KOPT-K1 (cell line): ENCODE measurements around the gene PRXL2A.
A peak's percentile ranks its signal among the peaks of the same experiment; 100 is the strongest.

ENCODE experiments used
- H3K27ac ChIP-seq: fragments of 200-600 bp; sonication (generic); 2 replicates; pipeline ENCODE4 v1.5.1; 2016; ENCODE audit warnings: antibody characterized with exemption, mild to moderate bottlenecking, low read depth, low read length; ENCODE audit not compliant: poor library complexity, severe bottlenecking
- H3K36me3 ChIP-seq: fragments of 200-600 bp; sonication (generic); 2 replicates; pipeline ENCODE4 v1.5.1; 2017; ENCODE audit warnings: antibody characterized with exemption, mild to moderate bottlenecking, low read length, moderate library complexity; ENCODE audit not compliant: insufficient read depth
- H3K9me3 ChIP-seq: fragments of 200-600 bp; sonication (generic); 2 replicates; pipeline ENCODE4 v1.5.1; 2017; ENCODE audit warnings: antibody characterized with exemption, low read length, mild to moderate bottlenecking; ENCODE audit not compliant: insufficient read depth, poor library complexity, severe bottlenecking

The PRXL2A gene

DNA sequence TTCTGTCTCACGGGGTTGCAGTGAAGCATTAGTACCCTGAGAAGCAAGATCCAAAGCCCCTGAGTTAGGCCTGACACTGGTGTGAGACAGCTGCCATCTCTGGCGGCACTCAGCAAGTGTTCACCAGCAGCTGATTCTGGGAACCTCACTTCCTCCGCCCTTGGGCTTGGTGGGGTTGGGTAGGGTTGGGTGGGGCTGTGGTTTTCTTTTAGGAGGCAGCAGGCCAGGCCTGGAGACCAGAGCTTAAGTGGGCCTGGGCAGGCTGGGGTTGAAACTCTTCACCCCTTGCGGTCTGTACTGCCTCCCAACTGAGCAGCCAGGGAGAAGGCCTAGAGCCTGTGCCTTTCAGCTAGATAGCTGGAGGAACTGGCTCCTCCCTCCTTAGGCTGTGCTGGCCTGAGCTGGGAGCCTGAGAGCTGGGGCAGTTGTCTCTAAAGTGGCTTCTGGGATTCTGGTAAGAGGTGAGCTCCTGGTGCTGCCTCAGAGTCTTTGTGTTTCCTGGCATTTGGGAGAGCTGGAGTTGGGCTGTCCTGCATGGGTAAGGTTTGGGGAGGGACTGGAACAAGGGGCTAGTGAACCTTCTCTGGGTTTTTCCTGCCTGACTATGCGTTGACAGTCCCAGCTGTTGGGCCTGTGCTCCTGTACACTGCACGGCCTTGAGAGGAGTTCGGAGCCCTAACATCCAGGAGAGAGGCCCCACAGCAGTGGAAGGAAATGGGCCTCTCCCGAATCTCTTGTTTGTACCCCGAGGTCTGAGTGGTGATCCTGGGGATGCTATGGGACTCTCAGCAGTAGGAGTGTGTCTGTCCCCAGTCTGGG lies 50.9 kb downstream of the PRXL2A start:
- H3K36me3 ChIP-seq: no peaks in the 10 kb centered on the region
- H3K27ac ChIP-seq: peak overlapping the region; percentile 73
- H3K9me3 ChIP-seq: no peaks in the 10 kb centered on the region

DNA sequence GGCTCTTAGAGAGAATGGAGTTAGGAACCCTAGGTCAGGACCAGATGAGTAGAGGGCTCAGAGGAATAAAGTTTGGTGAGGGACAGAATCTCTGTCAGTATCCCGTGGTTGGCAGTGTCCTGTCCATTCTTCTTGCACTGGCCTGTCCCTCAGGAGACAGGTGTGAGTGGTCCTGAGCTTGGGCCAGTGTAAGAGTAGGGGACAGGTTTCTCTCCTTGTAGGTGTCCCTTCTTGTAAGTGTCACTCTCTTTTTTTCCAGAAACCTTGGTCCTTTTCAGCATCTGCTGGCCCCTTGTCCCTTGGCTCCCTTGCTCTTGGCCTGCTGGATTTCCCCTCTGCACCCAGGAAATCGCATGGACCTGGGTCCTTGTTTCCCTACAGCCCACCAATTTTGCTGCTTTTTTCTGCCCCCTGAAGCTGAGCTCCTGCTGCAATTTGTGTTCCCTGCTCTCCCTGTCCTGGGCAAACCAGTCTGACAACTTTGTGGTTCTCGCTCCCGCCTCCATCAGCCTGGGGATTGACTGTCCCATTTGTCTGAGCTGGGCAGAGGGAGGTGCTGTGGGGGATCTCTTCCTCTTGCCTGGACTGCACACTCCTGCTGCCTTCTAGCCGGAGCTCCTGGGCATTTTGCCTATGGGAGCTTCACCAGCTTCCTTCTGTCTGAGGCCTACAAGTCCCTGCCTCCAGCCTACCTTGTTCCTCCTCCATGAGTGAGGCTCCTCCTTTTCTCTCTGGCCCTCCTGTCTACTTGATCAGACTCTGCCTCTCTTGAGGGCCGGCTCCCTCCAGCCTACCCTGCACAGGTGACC lies 52.3 kb downstream of the PRXL2A start:
- peak overlapping the region; percentile 73 for H3K27ac ChIP-seq
- H3K9me3 ChIP-seq: no peaks in the 10 kb centered on the region
- H3K36me3 ChIP-seq: no peaks in the 10 kb centered on the region

DNA sequence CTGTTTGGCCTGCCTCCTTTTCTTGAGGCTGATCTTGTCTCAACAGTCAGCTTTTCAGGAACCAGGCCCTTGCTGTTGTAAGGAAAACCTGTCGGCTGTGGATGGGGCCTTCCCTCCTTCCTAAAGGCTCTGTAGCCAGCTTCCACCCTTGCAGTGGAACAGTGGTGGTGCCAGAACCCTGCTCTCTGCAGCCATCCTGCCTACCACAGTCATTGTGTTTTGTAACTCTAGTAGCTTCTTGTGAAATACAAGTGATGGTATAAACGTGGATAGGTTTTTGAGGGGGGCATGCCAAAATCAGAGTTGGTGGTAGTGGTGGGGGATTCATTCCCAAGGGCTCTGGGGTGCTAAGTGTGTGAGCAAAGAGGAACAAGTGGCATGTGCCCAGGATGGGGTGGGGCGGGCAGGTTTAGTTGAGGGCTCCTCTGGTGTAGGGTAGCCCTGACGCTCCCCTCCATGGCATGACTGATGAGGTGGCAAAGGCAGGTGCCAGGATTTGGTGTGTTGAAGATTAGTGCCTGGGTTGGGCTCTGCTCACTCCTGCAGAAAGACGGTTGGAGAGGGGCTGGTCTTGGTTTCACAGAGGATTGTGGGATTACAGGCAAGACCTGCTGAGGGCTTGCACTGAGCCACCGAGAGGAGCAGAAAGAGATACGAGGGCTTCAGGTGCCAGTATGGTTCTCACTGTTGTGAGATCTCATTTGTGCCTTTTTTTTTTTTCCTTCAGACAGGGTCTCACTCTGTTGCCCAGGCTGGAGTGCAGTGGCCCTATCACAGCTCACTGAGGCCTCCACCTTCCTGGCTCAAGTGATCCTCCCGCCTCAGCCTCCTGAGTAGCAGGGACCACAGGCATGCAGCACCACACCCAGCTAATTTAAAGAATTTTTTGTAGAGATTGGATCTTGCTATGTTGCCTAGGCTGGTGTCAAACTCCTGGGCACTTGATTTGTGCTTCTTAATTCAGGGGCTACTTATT lies 53.1 kb downstream of the PRXL2A start:
- peak overlapping the region; percentile 73 for H3K27ac ChIP-seq

DNA sequence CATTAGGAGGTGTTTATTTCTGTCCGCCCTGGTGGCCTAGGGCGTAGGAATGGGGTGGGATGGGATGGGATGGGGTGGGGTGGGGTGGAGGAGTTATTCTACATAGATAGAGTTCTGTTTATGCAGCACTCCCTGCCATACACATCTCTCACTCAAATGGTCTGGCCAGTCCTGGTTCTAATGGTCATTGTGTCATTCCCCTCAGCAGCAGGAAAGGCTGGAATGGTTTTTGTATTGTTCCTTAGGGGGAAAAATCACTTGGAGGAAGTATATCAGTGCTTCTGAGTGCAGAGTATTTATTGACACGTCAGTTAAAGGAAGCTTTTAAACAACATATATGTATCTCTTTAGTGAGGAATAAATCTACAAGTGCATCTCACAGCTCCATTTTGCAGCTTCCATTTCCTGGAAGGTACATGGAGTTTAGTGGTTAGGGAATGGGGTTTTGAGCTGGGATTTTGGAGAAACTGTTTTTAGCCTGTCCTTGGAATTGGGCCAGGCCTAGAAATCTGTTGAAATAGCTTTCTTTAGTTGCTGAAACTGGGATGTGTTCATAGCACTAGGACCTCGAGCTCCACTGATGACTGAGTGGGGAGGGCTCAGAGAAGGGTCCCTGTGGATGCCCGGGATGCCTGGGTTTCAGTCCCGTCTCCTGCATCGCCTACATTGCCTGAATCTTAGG lies 54.1 kb downstream of the PRXL2A start:
- no peaks in the 10 kb centered on the region for H3K36me3 ChIP-seq
- H3K27ac ChIP-seq: peak overlapping the region; percentile 73
- no peaks in the 10 kb centered on the region for H3K9me3 ChIP-seq

More for the DNA sequence above, 53.1 kb downstream of the PRXL2A start:
- Histone ChIP-seq H3K36me3 (no peaks in the 10 kb centered on the region), H3K9me3 (no peaks in the 10 kb centered on the region)

DNA sequence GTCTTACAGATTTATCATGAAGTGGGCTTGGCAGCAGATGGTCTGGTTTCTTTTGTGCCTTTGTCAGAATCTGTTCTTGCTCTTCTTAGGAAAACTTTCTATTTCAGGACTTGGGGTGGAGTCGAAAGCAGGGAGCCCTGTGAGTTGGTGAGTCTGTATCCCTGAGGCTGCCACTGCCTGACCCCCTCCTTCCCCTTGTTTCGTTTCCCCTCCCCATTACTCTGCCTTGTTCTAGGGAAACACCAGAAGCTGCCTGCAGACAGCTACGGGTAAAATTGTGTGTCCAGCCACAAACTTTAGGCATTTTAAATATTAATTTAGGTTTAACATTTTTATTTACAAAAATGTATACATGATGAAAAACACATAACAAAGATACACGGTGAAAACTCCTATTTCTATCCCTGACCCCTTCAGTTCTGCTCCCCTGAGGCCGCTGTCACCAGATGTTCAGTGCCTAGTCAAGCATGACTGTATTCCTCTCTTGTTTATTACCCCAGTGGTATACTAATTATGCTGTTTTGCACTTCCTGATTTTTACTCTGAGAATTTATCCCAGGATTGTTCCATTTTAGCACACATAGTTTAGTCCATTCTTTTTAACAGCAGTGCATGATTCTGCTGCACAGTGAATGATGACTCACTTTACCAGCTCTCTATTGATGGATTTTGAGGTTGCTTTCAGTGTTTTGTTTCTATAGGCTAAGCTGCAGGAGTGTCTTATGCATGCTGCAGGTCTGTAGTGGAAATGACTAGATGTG lies 54.8 kb downstream of the PRXL2A start:
- H3K36me3 ChIP-seq: no peaks in the 10 kb centered on the region
- H3K27ac ChIP-seq: peak overlapping the region; percentile 89
- no peaks in the 10 kb centered on the region for H3K9me3 ChIP-seq

DNA sequence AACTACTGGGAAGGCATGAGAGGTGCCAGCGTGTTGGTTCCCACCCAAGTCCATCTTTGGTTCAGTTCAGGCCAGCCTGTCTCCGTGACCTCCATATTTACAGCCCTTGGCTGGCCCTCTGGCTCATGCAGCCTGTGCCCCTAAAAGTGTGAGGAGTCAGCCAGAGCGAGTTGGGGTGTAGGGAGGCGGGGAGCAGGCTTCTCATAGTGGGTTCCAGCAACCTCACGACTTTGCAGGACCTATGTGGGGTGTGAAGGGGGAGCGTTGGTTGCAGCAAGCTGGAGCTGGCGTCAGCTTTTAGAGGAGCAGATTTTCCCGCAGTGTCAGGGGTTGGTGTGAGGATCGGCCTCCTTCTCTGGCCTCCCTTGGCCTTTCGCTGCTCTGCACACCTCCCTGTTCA lies 55.5 kb downstream of the PRXL2A start:
- Histone ChIP-seq H3K27ac (peak overlapping the region; percentile 89), H3K9me3 (no peaks in the 10 kb centered on the region), H3K36me3 (no peaks in the 10 kb centered on the region)

DNA sequence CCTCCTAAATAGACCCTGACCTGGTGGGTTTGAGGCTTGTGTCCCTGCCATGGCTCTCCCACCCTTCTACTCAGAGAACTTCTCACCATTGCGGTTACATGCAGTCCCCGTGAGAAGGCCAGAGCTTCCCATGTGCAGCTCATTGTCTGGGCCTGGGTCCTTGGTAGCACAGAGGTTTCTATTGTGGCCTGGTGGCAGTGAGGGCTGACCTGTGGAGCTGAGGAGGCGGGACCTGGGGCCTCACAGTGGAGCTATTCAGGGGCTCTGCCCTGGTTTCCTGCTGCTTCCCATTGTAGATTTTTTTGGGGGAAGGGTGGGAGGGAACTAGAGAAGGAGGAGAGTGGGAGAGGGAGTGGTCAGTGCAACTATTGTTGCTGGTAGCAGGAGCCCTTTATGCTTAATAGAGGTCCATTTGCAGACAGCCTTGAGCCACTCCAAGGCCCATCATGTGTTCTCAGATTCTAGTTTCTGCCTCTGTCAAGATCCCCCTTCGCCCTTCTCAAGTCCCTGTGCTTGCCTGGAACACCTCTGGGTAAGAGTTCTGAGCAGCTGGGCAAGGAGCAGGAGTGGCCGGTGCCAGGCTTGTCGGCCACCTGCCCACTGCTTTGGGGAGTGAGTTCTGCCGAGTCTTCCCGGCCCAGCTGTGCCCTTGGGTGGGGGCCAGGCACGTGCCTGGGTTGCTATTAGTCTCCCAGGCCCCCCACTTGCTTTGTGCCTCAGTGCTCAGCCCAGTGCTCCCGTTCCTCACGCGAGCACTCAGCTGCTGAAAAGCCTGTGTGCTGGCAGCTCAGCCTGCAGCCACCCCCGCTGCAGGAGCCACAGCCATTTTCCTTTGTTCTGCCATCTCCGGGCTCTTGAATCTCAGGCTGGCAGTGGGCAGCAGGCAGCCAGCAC lies 56.5 kb downstream of the PRXL2A start:
- Histone ChIP-seq H3K27ac (peak overlapping the region; percentile 89), H3K36me3 (no peaks in the 10 kb centered on the region), H3K9me3 (no peaks in the 10 kb centered on the region)

DNA sequence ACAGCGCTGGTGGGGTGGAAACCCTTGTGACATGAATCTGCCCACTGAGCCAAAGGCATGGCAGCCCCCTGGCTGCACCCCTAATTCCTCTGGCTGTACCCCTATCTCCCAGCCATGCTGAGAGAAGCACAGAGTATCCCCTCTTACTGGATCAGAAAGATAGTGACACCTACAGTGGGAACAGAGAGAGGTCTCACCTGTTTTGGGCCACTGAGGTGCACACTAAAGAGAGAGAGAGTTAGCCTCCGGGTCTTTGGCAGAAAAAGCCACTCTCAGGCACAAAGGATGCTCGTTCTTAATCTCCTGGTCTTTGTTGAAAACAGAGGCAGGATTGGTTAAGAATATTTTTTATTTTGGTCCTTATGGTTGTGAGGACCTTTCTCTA lies 57.1 kb downstream of the PRXL2A start:
- Histone ChIP-seq H3K9me3 (no peaks in the 10 kb centered on the region), H3K36me3 (no peaks in the 10 kb centered on the region), H3K27ac (peak overlapping the region; percentile 89)

DNA sequence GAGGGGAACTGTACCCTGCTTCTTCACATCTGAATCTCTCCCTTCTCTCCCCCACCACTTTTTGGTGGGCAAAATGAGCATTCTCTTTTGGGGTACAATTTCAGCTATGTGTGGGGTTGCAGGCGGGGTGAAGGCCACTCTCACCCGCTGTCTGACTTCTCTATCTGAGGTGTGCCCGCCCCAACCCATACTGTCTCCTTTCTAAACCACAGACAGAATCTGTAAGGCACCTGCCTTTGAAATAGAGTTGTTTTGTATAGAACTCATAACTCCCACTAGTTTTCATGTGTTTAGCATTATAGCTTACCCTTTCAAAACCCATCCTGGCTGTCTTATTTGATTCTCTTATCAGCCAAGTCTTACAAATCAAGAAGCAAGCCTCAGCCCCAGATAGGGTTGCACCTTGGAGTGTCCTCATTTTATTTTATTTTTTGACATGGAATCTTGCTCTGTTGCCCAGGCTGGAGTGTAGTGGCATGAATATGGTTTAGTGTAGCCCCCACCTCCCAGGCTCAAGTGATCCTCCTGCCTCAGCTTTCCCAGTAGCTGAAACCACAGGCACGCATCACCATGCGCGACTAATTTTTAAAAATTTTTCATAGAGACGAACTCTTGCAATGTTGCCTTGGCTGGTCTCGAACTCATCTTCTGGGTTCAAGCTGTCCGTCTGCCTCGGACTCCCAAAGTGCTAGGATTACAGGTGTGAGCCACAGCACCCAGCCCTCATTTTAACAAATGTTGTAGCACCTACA lies 57.7 kb downstream of the PRXL2A start:
- H3K9me3 ChIP-seq: no peaks in the 10 kb centered on the region
- H3K36me3 ChIP-seq: no peaks in the 10 kb centered on the region
- peak overlapping the region; percentile 89 for H3K27ac ChIP-seq

DNA sequence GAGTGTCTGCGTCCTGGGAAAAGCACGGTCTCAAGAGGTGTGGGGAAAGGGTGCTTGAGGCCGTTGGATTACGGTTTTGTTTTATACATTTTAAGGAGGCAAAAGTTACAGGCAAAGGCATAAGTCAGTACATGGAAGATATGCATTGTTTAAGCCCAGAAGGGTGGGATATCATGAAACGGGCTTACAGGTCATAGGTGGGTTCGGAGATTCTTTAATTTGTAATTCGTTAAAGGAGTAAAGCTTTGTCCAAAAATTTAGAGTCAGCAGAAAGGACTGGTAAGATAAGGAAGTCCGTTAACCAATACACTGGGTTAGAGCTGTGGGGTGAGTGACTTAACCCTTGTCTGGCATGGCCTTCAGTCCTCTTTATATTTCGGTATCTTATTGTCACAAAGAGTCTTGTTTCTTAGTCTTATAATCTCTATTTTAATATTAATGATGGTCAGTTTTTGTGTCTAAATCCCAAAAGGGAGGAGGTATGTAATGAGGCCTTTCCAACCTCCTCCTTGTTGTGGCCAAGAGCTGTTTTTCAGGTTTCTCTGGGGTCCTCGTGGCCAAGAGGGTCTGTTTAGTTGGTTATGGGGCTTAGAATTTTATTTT lies 58.5 kb downstream of the PRXL2A start:
- H3K36me3 ChIP-seq: no peaks in the 10 kb centered on the region
- no peaks in the 10 kb centered on the region for H3K9me3 ChIP-seq
- H3K27ac ChIP-seq: peak overlapping the region; percentile 89

DNA sequence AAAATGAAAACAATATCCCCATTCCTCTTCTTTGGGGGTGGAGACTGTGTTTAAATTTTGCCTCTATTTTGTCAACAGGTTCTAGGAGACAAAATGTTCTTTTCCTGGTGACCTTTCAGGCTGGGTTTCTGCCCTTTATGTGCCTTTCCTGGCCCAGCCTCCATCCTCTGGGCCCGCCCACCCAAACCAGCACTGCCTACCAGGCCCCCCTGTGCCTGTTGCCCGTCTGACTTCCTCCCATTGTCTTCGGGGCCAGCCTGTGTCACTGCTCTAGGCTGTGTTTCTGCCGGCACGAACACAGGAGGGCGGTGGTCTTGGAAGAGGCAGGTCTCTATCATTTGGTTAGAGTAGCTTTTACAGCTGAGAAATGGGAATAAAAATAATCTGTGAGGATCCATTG lies 59.7 kb downstream of the PRXL2A start:
- Histone ChIP-seq H3K36me3 (no peaks in the 10 kb centered on the region; the same call in 1 of the 2 replicates), H3K27ac (peak overlapping the region; percentile 89), H3K9me3 (no peaks in the 10 kb centered on the region)

DNA sequence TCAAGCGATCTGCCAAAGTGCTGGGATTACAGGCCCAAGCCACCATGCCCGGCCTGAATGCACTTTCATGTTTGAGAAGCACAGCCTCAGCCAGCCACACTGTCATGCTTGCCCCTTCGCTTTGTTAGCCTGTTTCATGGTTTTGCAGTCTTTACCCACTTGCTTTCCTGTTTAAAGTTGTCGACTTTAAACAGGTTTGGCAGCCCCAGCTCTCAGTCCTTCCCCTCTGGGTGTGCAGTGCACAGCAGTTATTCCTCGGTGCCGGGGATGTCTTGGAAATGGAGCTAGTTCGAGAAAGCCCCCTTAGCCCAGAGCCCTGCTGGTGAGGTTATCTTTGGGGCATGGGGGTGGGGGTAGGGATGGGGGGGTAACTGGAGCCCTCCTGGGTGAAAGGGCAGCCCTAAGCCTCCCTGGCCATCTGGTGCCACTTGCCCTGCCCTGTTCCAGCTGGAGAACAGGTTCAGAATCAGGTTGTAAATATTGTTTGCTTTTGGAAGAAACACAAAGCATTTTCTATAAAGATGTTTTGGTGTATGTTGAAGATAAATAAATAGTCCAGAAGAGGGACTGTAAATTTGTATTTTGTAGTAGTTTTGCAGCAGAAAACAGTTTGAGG lies 60.6 kb downstream of the PRXL2A start:
- H3K36me3 ChIP-seq: no peaks in the 10 kb centered on the region; the same call in 1 of the 2 replicates
- no peaks in the 10 kb centered on the region for H3K9me3 ChIP-seq
- H3K27ac ChIP-seq: peak overlapping the region; percentile 89
